ENCODE data around the gene KRTAP17-1. TPM values are rescaled to one million over a fixed set of nuclear protein-coding genes. Genes with fewer than 3 reads are reported as not detected.
"Not testable (repeated sequence)": the region's sequence is repeated elsewhere in the genome, so short reads cannot be mapped to it uniquely, and the experiment has no call there.

The KRTAP17-1 gene
- total RNA-seq, 1 experiment from 2014 or later, result not detected

GRCh38 chr17:41304091-41304490 is 11.4 kb downstream of the KRTAP17-1 start:
- no peak for DNase-seq (ENCODE audit: low spot score)

GRCh38 chr17:41302981-41303380 is 12.5 kb downstream of the KRTAP17-1 start:
- DNase-seq (ENCODE audit: low spot score), result no peak

- no peak for DNase-seq (ENCODE audit: low spot score)
Measured at GRCh38 chr17:41301916-41302901, 13.3 kb downstream of the KRTAP17-1 start, which contains the start of gene KRTAP29-1. KRTAP29-1 (minus strand) TSS chr17:41302851; CDS start chr17:41302851, 0 bp downstream.

- no peak for DNase-seq (ENCODE audit: low spot score)
Measured at GRCh38 chr17:41301204-41301790, 14.2 kb downstream of the KRTAP17-1 start.

GRCh38 chr17:41298458-41299135 is 16.9 kb downstream of the KRTAP17-1 start:
- no peak for DNase-seq (ENCODE audit: low spot score)

GRCh38 chr17:41296846-41297245 is 18.7 kb downstream of the KRTAP17-1 start:
- no peak for DNase-seq (ENCODE audit: low spot score)

GRCh38 chr17:41294016-41294415 is 21.5 kb downstream of the KRTAP17-1 start:
- no peak for DNase-seq (ENCODE audit: low spot score)

GRCh38 chr17:41287050-41287449 is 28.5 kb downstream of the KRTAP17-1 start:
- no peak for DNase-seq (ENCODE audit: low spot score)

- no peak for DNase-seq (ENCODE audit: low spot score)
Measured at GRCh38 chr17:41284546-41284945, 31.0 kb downstream of the KRTAP17-1 start.

GRCh38 chr17:41284043-41284442 is 31.5 kb downstream of the KRTAP17-1 start:
- DNase-seq (ENCODE audit: low spot score), result no peak

- no peak for DNase-seq (ENCODE audit: low spot score)
Measured at GRCh38 chr17:41278176-41278955, 37.1 kb downstream of the KRTAP17-1 start.

GRCh38 chr17:41275648-41276190 is 39.8 kb downstream of the KRTAP17-1 start, which contains the start of gene KRTAP9-7:
KRTAP9-7 (plus strand) TSS chr17:41275698; CDS start chr17:41275698, 0 bp downstream.
- not testable (repeated sequence) for DNase-seq (ENCODE audit: low spot score)

- no peak for DNase-seq (ENCODE audit: low spot score)
Measured at GRCh38 chr17:41271858-41272257, 43.7 kb downstream of the KRTAP17-1 start.

GRCh38 chr17:41271323-41271722 is 44.2 kb downstream of the KRTAP17-1 start:
- DNase-seq (ENCODE audit: low spot score), result not testable (repeated sequence)

GRCh38 chr17:41267711-41268110 is 47.8 kb downstream of the KRTAP17-1 start:
- no peak for DNase-seq (ENCODE audit: low spot score)

- DNase-seq (ENCODE audit: low spot score), result no peak
Measured at GRCh38 chr17:41265078-41265477, 50.4 kb downstream of the KRTAP17-1 start, which contains the start of gene KRTAP9-6. KRTAP9-6 (plus strand) TSS chr17:41265378; CDS start chr17:41265378, 0 bp downstream.

Data from HT-29 (cell line).